Measurements from ENCODE around the gene VCAN.

Gene VCAN

DNA sequence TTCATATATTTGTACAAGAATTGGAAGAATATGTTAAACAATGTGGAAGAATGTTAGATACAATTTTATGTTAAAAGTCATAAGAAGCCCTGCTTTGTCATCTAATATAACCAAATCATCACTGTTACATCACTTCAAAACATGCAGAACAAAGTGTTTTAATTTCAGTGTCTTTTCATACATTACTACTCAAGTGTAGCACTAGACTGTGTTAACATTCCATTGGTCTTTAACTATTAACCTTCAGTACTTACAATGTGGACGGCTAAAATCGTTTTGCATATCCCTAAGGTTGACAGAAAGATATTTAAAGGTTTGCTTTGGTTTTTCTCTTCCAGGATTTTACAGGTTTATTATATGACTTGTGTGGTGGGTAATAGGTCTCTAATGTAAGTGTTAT is 50.9 kb downstream of the VCAN start:
- no peak overlapping the region for H3K4me3 ChIP-seq (ENCODE audit: low read length)
- TF ChIP-seq EZH2phosphoT487 (IDR thresholded peaks at IDR 0.05; ENCODE audit: borderline replicate concordance, low read length): no peak
- TF ChIP-seq, protein P1, sequence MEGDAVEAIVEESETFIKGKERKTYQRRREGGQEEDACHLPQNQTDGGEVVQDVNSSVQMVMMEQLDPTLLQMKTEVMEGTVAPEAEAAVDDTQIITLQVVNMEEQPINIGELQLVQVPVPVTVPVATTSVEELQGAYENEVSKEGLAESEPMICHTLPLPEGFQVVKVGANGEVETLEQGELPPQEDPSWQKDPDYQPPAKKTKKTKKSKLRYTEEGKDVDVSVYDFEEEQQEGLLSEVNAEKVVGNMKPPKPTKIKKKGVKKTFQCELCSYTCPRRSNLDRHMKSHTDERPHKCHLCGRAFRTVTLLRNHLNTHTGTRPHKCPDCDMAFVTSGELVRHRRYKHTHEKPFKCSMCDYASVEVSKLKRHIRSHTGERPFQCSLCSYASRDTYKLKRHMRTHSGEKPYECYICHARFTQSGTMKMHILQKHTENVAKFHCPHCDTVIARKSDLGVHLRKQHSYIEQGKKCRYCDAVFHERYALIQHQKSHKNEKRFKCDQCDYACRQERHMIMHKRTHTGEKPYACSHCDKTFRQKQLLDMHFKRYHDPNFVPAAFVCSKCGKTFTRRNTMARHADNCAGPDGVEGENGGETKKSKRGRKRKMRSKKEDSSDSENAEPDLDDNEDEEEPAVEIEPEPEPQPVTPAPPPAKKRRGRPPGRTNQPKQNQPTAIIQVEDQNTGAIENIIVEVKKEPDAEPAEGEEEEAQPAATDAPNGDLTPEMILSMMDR (IDR thresholded peaks at IDR 0.05; ENCODE audit: low read depth, low read length, poor library complexity, severe bottlenecking): no peak
- no peaks in the 10 kb centered on the region for H4K20me1 ChIP-seq (ENCODE audit: control insufficient read depth, insufficient read depth, low read depth, low read length)
- H3K4me2 ChIP-seq (ENCODE audit: low read length): no peak overlapping the region
- H3K79me2 ChIP-seq (ENCODE audit: control insufficient read depth, low read length): no peaks in the 10 kb centered on the region
- H3K27me3 ChIP-seq (ENCODE audit: control insufficient read depth, low read length): no peaks in the 10 kb centered on the region
- no peak overlapping the region for H3K27ac ChIP-seq (ENCODE audit: low read depth, low read length)
- H3K9me3 ChIP-seq (ENCODE audit: control insufficient read depth, insufficient read depth, low read length): no peaks in the 10 kb centered on the region
- no peaks in the 10 kb centered on the region for H3K36me3 ChIP-seq (ENCODE audit: control insufficient read depth, low read length)
- H3F3A ChIP-seq (ENCODE audit: control insufficient read depth, insufficient read depth): no peaks in the 10 kb centered on the region
- H3K4me1 ChIP-seq (ENCODE audit: control insufficient read depth, low read length): no peaks in the 10 kb centered on the region
- no peaks in the 10 kb centered on the region for H3K9me2 ChIP-seq (replicated peaks; ENCODE audit: control insufficient read depth, low read length)

DNA sequence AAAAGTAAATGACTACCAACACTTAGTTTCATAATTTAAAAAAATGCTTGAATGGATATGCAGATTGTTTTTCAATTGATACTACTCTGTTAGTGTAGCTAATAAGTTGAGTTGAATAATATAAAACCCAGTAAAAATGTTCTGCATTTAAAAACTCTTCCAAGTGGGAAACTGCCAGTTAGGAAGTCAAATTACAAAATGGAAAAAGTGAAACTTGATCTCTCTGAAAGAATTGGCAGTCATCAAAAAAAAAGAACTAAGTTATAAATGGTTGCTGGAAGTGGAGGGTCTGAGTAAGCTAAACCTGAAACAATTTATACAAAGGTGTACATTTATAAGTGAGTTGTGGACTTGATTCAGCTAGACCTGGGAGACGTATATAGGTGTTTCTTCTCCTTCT is 52.4 kb downstream of the VCAN start:
- Histone ChIP-seq H3K9me2 (replicated peaks; ENCODE audit: control insufficient read depth, low read length) (no peaks in the 10 kb centered on the region), H3K79me2 (ENCODE audit: control insufficient read depth, low read length) (no peaks in the 10 kb centered on the region), H3K4me2 (ENCODE audit: low read length) (no peak overlapping the region), H3K9me3 (ENCODE audit: control insufficient read depth, insufficient read depth, low read length) (no peaks in the 10 kb centered on the region), H3K36me3 (ENCODE audit: control insufficient read depth, low read length) (no peaks in the 10 kb centered on the region), H3K4me3 (ENCODE audit: low read length) (no peak overlapping the region), H3K4me1 (ENCODE audit: control insufficient read depth, low read length) (no peaks in the 10 kb centered on the region), H3F3A (ENCODE audit: control insufficient read depth, insufficient read depth) (no peaks in the 10 kb centered on the region), H3K27ac (ENCODE audit: low read depth, low read length) (no peak overlapping the region), H4K20me1 (ENCODE audit: control insufficient read depth, insufficient read depth, low read depth, low read length) (no peaks in the 10 kb centered on the region), H3K27me3 (ENCODE audit: control insufficient read depth, low read length) (no peaks in the 10 kb centered on the region)
- TF ChIP-seq EZH2phosphoT487 (IDR thresholded peaks at IDR 0.05; ENCODE audit: borderline replicate concordance, low read length): no peak
- TF ChIP-seq, protein P1 (IDR thresholded peaks at IDR 0.05; ENCODE audit: low read depth, low read length, poor library complexity, severe bottlenecking): no peak

DNA sequence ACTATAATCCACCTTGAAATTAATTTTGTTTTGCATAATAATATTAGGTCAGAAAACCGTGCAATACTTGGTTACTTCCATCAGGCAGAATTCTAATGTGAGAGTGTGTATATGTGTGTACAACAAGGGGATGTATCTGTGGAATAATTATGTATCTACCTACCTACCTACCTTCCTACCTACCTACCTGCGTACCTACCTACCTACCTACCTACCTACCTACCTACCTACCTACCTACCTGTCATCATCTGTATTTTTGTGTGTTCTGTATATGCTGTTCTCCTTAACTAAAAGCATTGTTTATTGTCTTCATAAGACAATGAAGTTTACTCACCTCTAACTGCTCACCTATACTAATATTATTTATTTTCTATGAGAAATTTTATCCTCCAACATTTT is 52.8 kb downstream of the VCAN start:
- Histone ChIP-seq H3K4me3 (ENCODE audit: low read length) (no peak overlapping the region), H3K9me3 (ENCODE audit: control insufficient read depth, insufficient read depth, low read length) (no peaks in the 10 kb centered on the region), H3K4me2 (ENCODE audit: low read length) (no peak overlapping the region), H3K27me3 (ENCODE audit: control insufficient read depth, low read length) (no peaks in the 10 kb centered on the region), H3K36me3 (ENCODE audit: control insufficient read depth, low read length) (no peaks in the 10 kb centered on the region), H3K27ac (ENCODE audit: low read depth, low read length) (no peak overlapping the region), H4K20me1 (ENCODE audit: control insufficient read depth, insufficient read depth, low read depth, low read length) (no peaks in the 10 kb centered on the region), H3F3A (ENCODE audit: control insufficient read depth, insufficient read depth) (no peaks in the 10 kb centered on the region), H3K4me1 (ENCODE audit: control insufficient read depth, low read length) (no peaks in the 10 kb centered on the region), H3K79me2 (ENCODE audit: control insufficient read depth, low read length) (no peaks in the 10 kb centered on the region), H3K9me2 (replicated peaks; ENCODE audit: control insufficient read depth, low read length) (no peaks in the 10 kb centered on the region)
- TF ChIP-seq, protein P1 (IDR thresholded peaks at IDR 0.05; ENCODE audit: low read depth, low read length, poor library complexity, severe bottlenecking): no peak
- no peak for TF ChIP-seq EZH2phosphoT487 (IDR thresholded peaks at IDR 0.05; ENCODE audit: borderline replicate concordance, low read length)

DNA sequence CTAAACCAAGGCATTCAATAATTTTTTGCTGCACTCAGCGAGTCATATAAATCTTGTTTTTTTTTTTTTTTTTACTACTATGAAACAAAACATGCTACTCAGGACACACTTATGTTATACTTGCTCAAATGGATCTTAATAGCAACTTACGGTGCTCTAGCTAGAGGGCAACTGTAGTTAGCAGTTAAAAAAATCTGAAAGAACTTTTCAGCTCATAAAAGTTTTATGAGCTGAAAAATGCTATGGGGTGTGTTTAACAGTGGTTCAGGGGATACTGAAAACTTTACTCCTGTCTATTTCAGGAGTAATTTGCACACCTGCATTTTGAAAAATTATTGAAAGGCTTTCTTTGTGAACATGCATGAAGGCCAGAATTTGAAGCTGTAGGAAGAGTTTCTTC is 53.4 kb downstream of the VCAN start:
- H3K4me1 ChIP-seq (ENCODE audit: control insufficient read depth, low read length): no peaks in the 10 kb centered on the region
- no peaks in the 10 kb centered on the region for H3K9me3 ChIP-seq (ENCODE audit: control insufficient read depth, insufficient read depth, low read length)
- no peaks in the 10 kb centered on the region for H3K9me2 ChIP-seq (replicated peaks; ENCODE audit: control insufficient read depth, low read length)
- H3K27ac ChIP-seq (ENCODE audit: low read depth, low read length): no peak overlapping the region
- H3F3A ChIP-seq (ENCODE audit: control insufficient read depth, insufficient read depth): no peaks in the 10 kb centered on the region
- no peaks in the 10 kb centered on the region for H3K79me2 ChIP-seq (ENCODE audit: control insufficient read depth, low read length)
- H3K4me2 ChIP-seq (ENCODE audit: low read length): no peak overlapping the region
- H4K20me1 ChIP-seq (ENCODE audit: control insufficient read depth, insufficient read depth, low read depth, low read length): no peaks in the 10 kb centered on the region
- no peak overlapping the region for H3K4me3 ChIP-seq (ENCODE audit: low read length)
- TF ChIP-seq, protein P1 (IDR thresholded peaks at IDR 0.05; ENCODE audit: low read depth, low read length, poor library complexity, severe bottlenecking): no peak
- no peak for TF ChIP-seq EZH2phosphoT487 (IDR thresholded peaks at IDR 0.05; ENCODE audit: borderline replicate concordance, low read length)
- H3K27me3 ChIP-seq (ENCODE audit: control insufficient read depth, low read length): no peaks in the 10 kb centered on the region
- H3K36me3 ChIP-seq (ENCODE audit: control insufficient read depth, low read length): no peaks in the 10 kb centered on the region
